Effector memory CD4-positive, alpha-beta T cell (primary cell): ENCODE data around the gene CEP83.
"Not testable (repeated sequence)": the region's sequence is repeated elsewhere in the genome, so short reads cannot be mapped to it uniquely, and the experiment has no call there.

Experiments
- DNase-seq, 3 donors: peaks; one replicate each; pipeline ENCODE4 v3.0.0-alpha.2; 2020
- H3K27ac ChIP-seq: 2 replicates; pipeline ENCODE4 v1.7.0; 2013; ENCODE audit warnings: mild to moderate bottlenecking, low read length, moderate library complexity; ENCODE audit not compliant: insufficient read depth, poor library complexity, severe bottlenecking
- H3K27me3 ChIP-seq: replicated peaks from 2 replicates; pipeline ENCODE4 v1.7.0; 2013; ENCODE audit warnings: mild to moderate bottlenecking, low read length; ENCODE audit not compliant: insufficient read depth, control insufficient read depth, poor library complexity, severe bottlenecking
- H3K36me3 ChIP-seq: 2 replicates; pipeline ENCODE4 v1.7.0; 2013; ENCODE audit warnings: mild to moderate bottlenecking, low read length, moderate library complexity; ENCODE audit not compliant: control insufficient read depth, insufficient read depth
- H3K4me1 ChIP-seq: 2 replicates; pipeline ENCODE4 v1.7.0; 2013; ENCODE audit warnings: low read length, mild to moderate bottlenecking; ENCODE audit not compliant: control insufficient read depth, insufficient read depth, poor library complexity, severe bottlenecking
- H3K4me3 ChIP-seq: 2 replicates; pipeline ENCODE4 v1.7.0; 2013; ENCODE audit warnings: low read length, low read depth, mild to moderate bottlenecking; ENCODE audit not compliant: insufficient read depth, poor library complexity, severe bottlenecking
- H3K9me3 ChIP-seq: 2 replicates; pipeline ENCODE4 v1.7.0; 2013; ENCODE audit warnings: mild to moderate bottlenecking, low read length, moderate library complexity; ENCODE audit not compliant: control insufficient read depth

Gene CEP83

DNA sequence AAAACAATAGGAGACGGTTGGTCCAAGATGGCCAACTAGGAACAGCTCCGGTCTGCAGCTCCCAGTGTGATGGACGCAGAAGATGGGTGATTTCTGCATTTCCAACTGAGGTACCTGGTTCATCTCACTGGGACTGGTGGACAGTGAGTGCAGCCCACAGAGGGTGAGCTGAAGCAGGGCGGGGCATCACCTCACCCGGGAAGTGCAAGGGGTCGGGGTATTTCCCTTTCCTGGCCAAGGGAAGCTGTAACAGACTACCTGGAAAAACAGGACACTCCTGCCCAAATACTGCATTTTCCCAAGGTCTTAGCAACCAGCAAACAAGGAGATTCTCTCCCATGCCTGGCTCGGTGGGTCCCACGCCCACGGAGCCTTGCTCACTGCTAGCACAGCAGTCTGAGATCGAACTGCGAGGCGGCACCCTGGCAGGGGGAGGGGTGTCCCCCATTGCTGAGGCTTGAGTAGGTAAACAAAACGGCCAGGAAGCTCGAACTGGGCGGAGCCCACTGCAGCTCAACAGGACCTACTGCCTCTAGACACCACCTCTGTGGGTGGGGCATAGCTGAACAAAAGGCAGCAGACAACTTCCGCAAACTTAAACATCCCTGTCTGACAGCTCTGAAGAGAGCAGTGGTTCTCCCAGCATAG is 70.1 kb downstream of the CEP83 start:
- not testable (repeated sequence) for H3K27ac ChIP-seq, DNase-seq, H3K9me3 ChIP-seq, H3K36me3 ChIP-seq, H3K4me1 ChIP-seq, H3K4me3 ChIP-seq, H3K27me3 ChIP-seq

DNA sequence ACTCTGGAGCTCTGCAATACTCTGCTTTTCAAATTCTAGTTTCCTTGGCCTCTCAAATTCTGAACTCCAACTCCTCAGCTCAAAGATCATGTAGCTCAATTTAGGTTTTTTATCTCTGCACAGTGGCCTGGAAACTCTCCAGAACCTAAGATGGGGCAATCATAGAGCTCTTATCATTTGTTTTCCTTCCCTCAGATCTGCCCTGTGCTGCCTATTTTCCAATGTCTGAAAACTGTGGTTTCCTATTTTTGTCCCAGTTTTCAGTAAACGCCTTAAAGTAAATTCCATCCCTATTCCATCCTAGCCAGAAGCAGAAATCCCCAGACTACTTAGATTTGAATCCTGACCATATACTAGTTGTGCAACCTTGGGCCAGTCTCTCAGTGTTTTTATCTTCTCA is 73.2 kb downstream of the CEP83 start:
- Histone ChIP-seq H3K27me3 (no peaks in the 10 kb centered on the region), H3K27ac (no peak overlapping the region), H3K4me3 (no peak overlapping the region), H3K4me1 (no peaks in the 10 kb centered on the region), H3K36me3 (peaks cover 9% of the 10 kb centered on the region), H3K9me3 (peaks cover 8% of the 10 kb centered on the region)
- DNase-seq, result no peak

DNA sequence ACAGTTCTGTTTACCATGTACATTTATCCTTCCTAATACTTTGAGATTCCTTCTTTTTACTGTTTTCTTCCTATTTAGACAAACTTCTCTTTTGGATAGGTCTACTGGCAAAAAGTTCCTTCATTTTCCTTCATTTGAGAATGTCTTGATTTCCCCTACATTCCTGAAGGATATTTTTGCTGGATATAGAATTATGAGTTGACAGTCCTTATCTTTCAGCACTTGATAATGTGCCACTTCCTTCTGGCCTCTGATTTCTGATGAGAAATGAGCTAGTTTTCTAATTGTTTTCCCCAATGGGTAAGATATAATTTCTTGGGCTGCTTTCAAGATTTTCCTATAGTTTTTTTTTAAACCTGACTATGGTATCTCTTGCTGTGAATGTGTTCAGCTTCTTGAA is 75.6 kb downstream of the CEP83 start:
- H3K4me1 ChIP-seq, result no peaks in the 10 kb centered on the region
- no peak for DNase-seq
- H3K27me3 ChIP-seq, result no peaks in the 10 kb centered on the region
- peaks cover 9% of the 10 kb centered on the region for H3K36me3 ChIP-seq
- peaks cover 8% of the 10 kb centered on the region for H3K9me3 ChIP-seq
- H3K27ac ChIP-seq, result no peak overlapping the region
- no peak overlapping the region for H3K4me3 ChIP-seq

DNA sequence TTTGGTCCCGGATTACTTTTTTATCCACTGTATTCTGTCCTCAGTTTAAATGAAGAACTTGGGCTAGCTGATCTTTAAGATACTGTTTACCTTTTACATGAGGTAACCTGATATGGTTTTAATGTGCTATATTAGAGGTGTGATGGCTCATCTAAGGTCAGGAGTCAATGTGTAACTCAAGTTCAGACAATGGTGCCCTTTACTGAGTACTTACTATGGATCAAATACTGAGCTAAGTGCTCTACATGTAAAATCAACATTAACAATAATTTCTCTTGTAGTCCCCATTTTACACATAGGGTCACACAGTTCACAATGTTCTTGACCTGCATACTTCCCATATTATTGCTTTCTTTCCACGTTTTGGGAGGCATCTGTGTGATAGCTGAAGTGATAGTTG is 79.2 kb downstream of the CEP83 start:
- no peak for DNase-seq
- H3K4me3 ChIP-seq, result no peak overlapping the region

DNA sequence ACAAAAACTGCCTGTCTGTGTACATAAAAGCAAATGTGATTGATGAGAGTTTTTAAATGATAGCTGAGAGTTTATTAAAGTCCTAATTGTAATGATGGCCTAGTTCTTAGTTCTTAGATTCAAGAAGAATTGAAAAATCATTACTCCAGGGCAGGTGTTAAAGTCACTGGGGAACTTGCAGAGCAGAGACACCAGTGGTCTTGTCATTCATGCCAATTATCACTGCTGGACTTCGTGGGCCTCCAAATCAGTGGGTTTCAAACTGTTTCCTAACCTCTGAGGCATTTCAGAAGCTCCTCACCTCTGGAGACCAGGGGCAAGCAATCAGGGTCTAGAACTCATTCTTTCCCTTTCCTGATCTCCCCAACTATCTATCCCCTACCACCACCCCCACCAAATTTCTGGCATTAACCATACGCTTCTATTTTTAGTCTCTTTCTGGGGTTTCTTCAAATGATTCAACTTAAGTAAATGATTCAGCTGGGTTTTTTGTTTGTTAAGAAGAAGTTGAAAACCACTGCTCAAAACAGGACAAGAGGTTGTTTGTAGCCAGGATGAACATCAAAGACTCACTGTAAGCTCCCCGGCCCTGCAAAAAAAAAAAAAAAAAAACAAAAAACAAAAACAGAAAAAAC is 80.1 kb downstream of the CEP83 start:
- Histone ChIP-seq H3K9me3 (peaks cover 4% of the 10 kb centered on the region), H3K4me1 (no peaks in the 10 kb centered on the region), H3K36me3 (peaks cover under 1% of the 10 kb centered on the region), H3K4me3 (no peak overlapping the region), H3K27me3 (no peaks in the 10 kb centered on the region), H3K27ac (no peak overlapping the region)
- no peak for DNase-seq

More for the DNA sequence above, 79.2 kb downstream of the CEP83 start:
- Histone ChIP-seq H3K27me3 (no peaks in the 10 kb centered on the region), H3K36me3 (peaks cover 9% of the 10 kb centered on the region), H3K9me3 (peaks cover 8% of the 10 kb centered on the region), H3K27ac (no peak overlapping the region), H3K4me1 (no peaks in the 10 kb centered on the region)

DNA sequence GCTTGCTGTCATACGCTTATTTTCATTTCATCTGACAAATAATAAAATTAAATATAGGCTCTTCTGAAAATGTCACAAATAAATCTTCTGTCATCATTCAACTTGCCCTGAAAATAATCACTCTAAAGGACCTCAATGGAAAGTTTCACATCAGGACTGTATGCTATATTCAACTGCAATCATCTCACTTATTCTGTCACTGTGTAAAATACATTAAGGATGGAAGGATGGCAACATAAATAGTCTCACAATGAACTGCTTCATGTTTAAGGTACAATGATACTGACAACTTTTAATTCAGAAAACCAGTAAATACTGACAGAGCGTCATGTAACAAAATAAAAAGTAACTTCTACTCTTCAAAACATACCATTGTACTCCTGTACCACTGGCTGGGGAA is 82.1 kb downstream of the CEP83 start:
- H3K27me3 ChIP-seq, result no peaks in the 10 kb centered on the region
- H3K27ac ChIP-seq, result no peak overlapping the region

DNA sequence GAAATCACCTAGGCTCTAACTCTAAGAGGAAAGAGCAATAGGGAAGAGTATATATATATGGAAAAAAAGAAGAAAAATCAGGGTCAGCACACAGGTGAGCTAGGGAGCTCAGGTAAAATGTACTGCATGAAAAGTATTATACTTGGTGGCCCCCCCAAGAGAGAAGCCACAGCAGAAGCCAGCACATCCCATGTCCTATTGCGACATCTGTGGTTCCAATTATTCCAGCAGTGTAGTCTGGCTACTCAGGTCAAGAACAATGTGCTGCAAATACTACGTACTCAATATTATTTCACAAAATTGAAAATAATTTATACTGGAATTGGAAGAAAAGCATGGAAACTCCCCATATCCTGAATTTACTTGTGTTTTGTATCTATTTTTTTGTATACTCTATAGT is 85.5 kb downstream of the CEP83 start:
- no peak for DNase-seq
- H3K4me3 ChIP-seq, result no peak overlapping the region
- H3K4me1 ChIP-seq, result no peaks in the 10 kb centered on the region
- H3K9me3 ChIP-seq, result no peaks in the 10 kb centered on the region
- no peaks in the 10 kb centered on the region for H3K36me3 ChIP-seq
- H3K27me3 ChIP-seq, result no peaks in the 10 kb centered on the region
- H3K27ac ChIP-seq, result no peak overlapping the region

More for the DNA sequence above, 82.1 kb downstream of the CEP83 start:
- H3K9me3 ChIP-seq, result no peaks in the 10 kb centered on the region
- H3K4me1 ChIP-seq, result no peaks in the 10 kb centered on the region
- no peaks in the 10 kb centered on the region for H3K36me3 ChIP-seq
- no peak for DNase-seq
- no peak overlapping the region for H3K4me3 ChIP-seq

DNA sequence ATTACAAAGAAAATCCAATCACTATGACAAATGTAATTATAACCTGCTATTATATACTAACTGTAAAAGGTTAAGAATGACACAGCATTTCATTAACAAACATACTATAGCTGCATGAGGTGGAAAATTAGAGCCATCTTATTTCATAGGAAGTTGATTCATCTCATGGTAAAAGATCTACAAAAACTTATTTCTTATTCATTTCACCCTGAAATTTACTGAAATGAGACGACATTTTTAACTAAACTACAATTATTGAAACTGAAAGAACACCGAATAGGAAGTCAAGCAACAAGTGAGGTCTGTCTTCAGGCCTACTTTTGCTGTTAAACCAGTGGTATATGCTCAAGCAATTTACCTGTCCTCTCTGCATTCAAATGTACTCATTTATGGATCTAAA is 87.2 kb downstream of the CEP83 start:
- no peak for DNase-seq
- Histone ChIP-seq H3K9me3 (no peaks in the 10 kb centered on the region), H3K27me3 (no peaks in the 10 kb centered on the region), H3K4me3 (no peak overlapping the region), H3K27ac (no peak overlapping the region), H3K36me3 (no peaks in the 10 kb centered on the region), H3K4me1 (no peaks in the 10 kb centered on the region)

DNA sequence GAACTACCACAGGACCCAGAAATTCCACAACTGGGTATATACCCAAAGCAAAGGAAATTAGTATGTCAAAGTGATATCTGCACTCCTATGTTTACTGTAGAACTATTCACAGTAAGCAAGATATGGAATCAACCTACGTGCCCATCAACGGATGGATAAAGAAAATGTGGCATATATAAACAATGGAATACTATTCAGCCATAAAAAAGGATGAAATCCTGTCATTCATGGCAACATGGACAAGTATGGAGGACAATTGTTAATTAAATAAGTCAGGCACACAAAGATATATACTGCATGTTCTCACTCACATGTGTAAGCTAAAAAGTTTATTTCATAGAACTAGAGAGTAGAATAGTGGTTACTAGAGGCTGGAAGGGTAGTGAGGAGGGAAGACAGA is 97.0 kb downstream of the CEP83 start:
- Histone ChIP-seq H3K27me3 (no peaks in the 10 kb centered on the region), H3K36me3 (no peaks in the 10 kb centered on the region), H3K9me3 (no peaks in the 10 kb centered on the region)

DNA sequence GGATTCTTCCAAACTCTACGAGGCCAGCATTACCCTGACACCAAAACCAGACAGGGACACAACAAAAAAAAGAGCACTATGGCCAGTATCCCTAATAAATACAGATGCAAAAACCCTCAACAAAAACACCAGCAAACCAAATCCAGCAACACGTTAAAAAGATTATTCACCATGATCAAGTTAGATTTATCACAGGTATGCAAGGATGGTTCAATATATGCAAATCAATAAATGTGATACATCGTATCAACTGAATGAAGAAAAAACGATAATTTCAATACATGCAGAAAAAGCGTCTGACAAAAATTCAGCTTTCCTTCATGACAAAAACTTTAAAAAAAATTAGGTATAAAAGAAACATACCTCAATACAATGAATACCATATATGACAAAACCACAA is 99.9 kb downstream of the CEP83 start:
- Histone ChIP-seq H3K27me3 (no peaks in the 10 kb centered on the region), H3K36me3 (no peaks in the 10 kb centered on the region)
- DNase-seq, result no peak

More for the DNA sequence above, 97.0 kb downstream of the CEP83 start:
- H3K27ac ChIP-seq, result no peak overlapping the region
- DNase-seq, result no peak
- H3K4me1 ChIP-seq, result no peaks in the 10 kb centered on the region
- H3K4me3 ChIP-seq, result no peak overlapping the region

More for the DNA sequence above, 99.9 kb downstream of the CEP83 start:
- Histone ChIP-seq H3K4me1 (no peaks in the 10 kb centered on the region), H3K27ac (no peak overlapping the region), H3K4me3 (no peak overlapping the region), H3K9me3 (no peaks in the 10 kb centered on the region)
